Progenitor cell of endocrine pancreas (in vitro differentiated cells): ENCODE measurements around the gene OPHN1. TPM values are rescaled to one million over a fixed set of nuclear protein-coding genes. Genes with fewer than 3 reads are reported as not detected.
A peak's percentile ranks its signal among the peaks of the same experiment; 100 is the strongest.

Experiments
- DNase-seq: peaks from one replicate; pipeline ENCODE4 v3.0.0; 2021; ENCODE audit warnings: low spot score; ENCODE audit not compliant: unreplicated experiment
- H3K27ac Mint-ChIP-seq: 2 replicates; pipeline ENCODE4 v1.8.0; 2021; ENCODE audit warnings: mild to moderate bottlenecking, moderate library complexity, mixed read lengths
- H3K27me3 Mint-ChIP-seq: 2 replicates; pipeline ENCODE4 v1.8.0; 2021; ENCODE audit warnings: mixed read lengths
- H3K36me3 Mint-ChIP-seq: 2 replicates; pipeline ENCODE4 v1.8.0; 2022; ENCODE audit warnings: mixed read lengths; ENCODE audit not compliant: insufficient read depth
- H3K4me1 Mint-ChIP-seq: 2 replicates; pipeline ENCODE4 v1.8.0; 2021; ENCODE audit warnings: low read depth, mixed read lengths
- H3K4me3 Mint-ChIP-seq: 2 replicates; pipeline ENCODE4 v1.8.0; 2021; ENCODE audit warnings: low read depth, mild to moderate bottlenecking, moderate library complexity, mixed read lengths
- H3K9me3 Mint-ChIP-seq: 2 replicates; pipeline ENCODE4 v1.8.0; 2021; ENCODE audit warnings: low read depth, mixed read lengths
- total RNA-seq: library from RNA; stranded (reverse); gene quantifications from 2 replicates; pipeline ENCODE4 v1.2.1, GENCODE V29; 2021
- TF ChIP-seq, protein P1 (sequence below): fragments of 200-600 bp; sonication (generic); IDR thresholded peaks from one replicate; pipeline ENCODE4 v1.5.0; 2021; ENCODE audit warnings: antibody characterized with exemption, mild to moderate bottlenecking; ENCODE audit not compliant: unreplicated experiment

Gene OPHN1
- total RNA-seq, 1 donor from 2014 or later: 7.2 TPM

DNA sequence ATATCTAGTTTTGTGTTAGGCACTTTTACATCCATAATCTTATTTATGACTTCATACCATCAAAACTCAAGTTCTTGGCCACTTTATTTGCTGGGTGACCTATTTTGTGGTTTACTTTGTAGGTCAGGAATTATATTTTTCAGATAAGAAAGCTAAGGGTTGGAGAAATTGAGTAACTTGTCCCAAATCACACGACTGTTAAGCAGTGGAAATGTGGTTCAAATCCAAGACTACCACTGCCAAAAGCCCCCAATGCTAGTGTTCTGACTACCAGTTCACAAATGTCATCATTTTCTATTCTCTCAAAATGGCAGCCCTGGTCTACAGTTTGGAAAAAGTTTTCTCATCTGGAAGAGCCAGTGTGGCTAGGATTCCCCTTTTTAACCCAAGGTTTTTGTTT lies 74.6 kb downstream of the OPHN1 start:
- no peak for DNase-seq
- Mint-ChIP-seq H3K27ac (no peak overlapping the region), H3K36me3 (no peaks in the 10 kb centered on the region), H3K4me3 (no peak overlapping the region), H3K9me3 (no peaks in the 10 kb centered on the region), H3K27me3 (no peaks in the 10 kb centered on the region), H3K4me1 (peaks cover 4% of the 10 kb centered on the region)
- TF ChIP-seq, protein P1, sequence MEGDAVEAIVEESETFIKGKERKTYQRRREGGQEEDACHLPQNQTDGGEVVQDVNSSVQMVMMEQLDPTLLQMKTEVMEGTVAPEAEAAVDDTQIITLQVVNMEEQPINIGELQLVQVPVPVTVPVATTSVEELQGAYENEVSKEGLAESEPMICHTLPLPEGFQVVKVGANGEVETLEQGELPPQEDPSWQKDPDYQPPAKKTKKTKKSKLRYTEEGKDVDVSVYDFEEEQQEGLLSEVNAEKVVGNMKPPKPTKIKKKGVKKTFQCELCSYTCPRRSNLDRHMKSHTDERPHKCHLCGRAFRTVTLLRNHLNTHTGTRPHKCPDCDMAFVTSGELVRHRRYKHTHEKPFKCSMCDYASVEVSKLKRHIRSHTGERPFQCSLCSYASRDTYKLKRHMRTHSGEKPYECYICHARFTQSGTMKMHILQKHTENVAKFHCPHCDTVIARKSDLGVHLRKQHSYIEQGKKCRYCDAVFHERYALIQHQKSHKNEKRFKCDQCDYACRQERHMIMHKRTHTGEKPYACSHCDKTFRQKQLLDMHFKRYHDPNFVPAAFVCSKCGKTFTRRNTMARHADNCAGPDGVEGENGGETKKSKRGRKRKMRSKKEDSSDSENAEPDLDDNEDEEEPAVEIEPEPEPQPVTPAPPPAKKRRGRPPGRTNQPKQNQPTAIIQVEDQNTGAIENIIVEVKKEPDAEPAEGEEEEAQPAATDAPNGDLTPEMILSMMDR: no peak

DNA sequence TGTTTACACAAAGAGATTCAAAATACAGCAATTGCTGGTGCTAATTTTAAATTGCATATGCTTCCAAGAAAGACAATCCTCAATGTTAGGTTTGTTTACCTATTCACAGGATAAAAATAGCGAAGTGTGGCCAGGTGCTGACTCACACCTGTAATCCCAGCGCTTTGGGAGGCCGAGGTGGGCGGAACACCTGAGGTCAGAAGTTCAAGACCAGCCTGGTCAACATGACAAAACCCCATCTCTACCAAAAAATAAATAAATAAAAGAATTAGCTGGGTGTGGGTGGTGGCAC lies 77.7 kb downstream of the OPHN1 start:
- TF ChIP-seq, protein P1: no peak
- DNase-seq: no peak
- Mint-ChIP-seq H3K36me3 (no peaks in the 10 kb centered on the region), H3K27me3 (no peaks in the 10 kb centered on the region), H3K9me3 (no peaks in the 10 kb centered on the region), H3K4me3 (no peak overlapping the region), H3K4me1 (peaks cover 4% of the 10 kb centered on the region), H3K27ac (peak overlapping the region; percentile 54)

DNA sequence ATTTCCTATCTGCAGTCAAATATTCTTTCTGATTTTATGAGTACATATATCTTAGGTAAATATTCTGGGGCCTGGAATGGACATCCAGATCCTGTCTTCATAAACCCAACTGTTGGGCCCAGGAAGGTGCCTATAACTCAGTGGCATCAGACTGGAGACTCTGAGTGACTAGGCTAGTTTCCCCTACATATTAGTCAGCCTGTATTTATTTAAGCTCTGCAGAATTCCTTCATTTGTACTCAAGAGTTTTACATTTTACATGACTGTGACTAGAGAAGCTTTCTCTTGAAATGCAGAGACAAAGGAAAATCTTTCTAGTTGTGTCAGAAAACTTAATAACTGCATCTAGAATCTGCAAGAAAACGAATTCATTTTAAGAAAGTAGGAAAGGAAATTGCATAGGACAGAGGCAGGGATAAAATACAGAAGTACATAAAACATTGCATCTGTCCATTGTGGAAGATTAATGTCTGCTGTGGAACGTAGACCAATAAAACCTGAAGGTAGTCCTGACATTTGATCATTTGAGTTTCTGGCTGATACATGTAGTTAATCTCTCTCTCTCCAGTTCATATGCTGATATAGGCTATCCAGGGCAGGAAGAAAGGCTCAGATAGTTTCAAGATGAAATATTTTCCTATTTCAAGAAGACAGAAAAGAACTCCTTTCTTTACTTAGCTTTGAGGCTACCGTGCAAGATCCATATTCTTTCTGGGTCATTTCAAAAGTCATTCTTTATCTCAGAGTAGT lies 78.2 kb downstream of the OPHN1 start:
- Mint-ChIP-seq H3K36me3 (no peaks in the 10 kb centered on the region), H3K4me1 (peaks cover 4% of the 10 kb centered on the region), H3K27ac (peak overlapping the region; percentile 54), H3K9me3 (no peaks in the 10 kb centered on the region), H3K4me3 (no peak overlapping the region), H3K27me3 (no peaks in the 10 kb centered on the region)
- TF ChIP-seq, protein P1: no peak
- DNase-seq: no peak

- TF ChIP-seq, protein P1: no peak
- no peaks in the 10 kb centered on the region for H3K4me1 Mint-ChIP-seq
- H3K27ac Mint-ChIP-seq: no peak overlapping the region
- H3K4me3 Mint-ChIP-seq: no peak overlapping the region
- no peaks in the 10 kb centered on the region for H3K27me3 Mint-ChIP-seq
- no peaks in the 10 kb centered on the region for H3K36me3 Mint-ChIP-seq
- no peak for DNase-seq
- H3K9me3 Mint-ChIP-seq: peaks cover 12% of the 10 kb centered on the region
These were observed 88.3 kb downstream of the OPHN1 start for GRCh38 chrX:68345025-68345424.

GRCh38 chrX:68343551-68343950 lies 89.7 kb downstream of the OPHN1 start:
- no peak overlapping the region for H3K4me3 Mint-ChIP-seq
- no peaks in the 10 kb centered on the region for H3K4me1 Mint-ChIP-seq
- peaks cover 9% of the 10 kb centered on the region for H3K9me3 Mint-ChIP-seq
- TF ChIP-seq, protein P1: no peak
- no peak for DNase-seq
- H3K27ac Mint-ChIP-seq: no peak overlapping the region
- H3K27me3 Mint-ChIP-seq: no peaks in the 10 kb centered on the region
- no peaks in the 10 kb centered on the region for H3K36me3 Mint-ChIP-seq
